A673 (cell line): Measurements from ENCODE around the gene RPS6KC1.

Experiments used
- CTCF ChIP-seq: fragments of 300-800, 200-600 bp; sonication (generic); conservative IDR thresholded peaks from 2 replicates; pipeline ENCODE4 v1.5.1; 2017; ENCODE audit warnings: low read depth, mild to moderate bottlenecking, antibody characterized with exemption, low read length, moderate library complexity, mixed read lengths
- EZH2 ChIP-seq: fragments of 200-600 bp; sonication (generic); IDR thresholded peaks from 2 replicates; pipeline ENCODE4 v1.6.1; 2017; ENCODE audit warnings: borderline replicate concordance, low read depth, mild to moderate bottlenecking, mixed read lengths, antibody characterized with exemption, low read length; ENCODE audit not compliant: poor library complexity, severe bottlenecking

GRCh38 chr1:213286235-213286634 lies 235.2 kb downstream of the RPS6KC1 start:
- no peak; the same call in 1 of the 2 replicates for TF ChIP-seq CTCF
- no peak for TF ChIP-seq EZH2
